GM19193 (cell line): ENCODE results near the gene PDK1.

Experiments
- POLR2A ChIP-seq: IDR thresholded peaks from 4 replicates; pipeline ENCODE4 v1.6.1; 2011; ENCODE audit not compliant: insufficient read depth, insufficient read length; ENCODE audit errors: extremely low read depth

PDK1 gene

DNA sequence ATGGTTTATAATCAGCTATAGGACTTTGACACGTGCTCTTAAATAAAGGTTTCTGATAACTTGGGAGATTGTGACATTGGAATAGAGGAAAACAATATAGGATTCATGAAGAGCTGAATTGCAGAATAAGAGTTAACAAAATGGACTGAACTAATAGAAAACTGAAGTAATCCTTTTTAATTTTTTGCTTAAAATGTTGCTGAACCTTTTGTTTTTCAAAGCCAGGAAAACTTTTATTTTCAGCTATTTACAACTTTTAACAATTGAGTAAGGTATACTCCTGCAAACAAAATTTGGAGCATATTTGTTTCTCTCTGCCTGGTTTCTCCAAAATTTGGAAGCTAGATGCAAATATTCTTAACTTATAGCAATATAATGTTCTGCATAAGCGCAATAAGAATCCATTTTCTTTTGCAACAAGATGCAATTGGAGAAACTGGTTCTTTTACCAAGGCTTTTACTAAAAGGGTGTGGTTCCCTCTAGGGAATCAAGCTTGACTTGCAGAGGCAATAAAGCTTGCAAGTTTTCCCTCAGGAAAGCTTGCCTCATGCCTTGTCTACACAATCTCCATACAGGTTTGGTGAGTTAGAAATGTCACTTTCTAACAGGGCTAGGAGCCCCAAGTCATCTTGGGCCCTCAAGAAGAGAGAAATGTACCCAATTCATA lies 10.3 kb upstream of the PDK1 start:
- TF ChIP-seq POLR2A: no peak

- no peak for TF ChIP-seq POLR2A
These were observed 6.8 kb upstream of the PDK1 start for GRCh38 chr2:172549131-172549530.

DNA sequence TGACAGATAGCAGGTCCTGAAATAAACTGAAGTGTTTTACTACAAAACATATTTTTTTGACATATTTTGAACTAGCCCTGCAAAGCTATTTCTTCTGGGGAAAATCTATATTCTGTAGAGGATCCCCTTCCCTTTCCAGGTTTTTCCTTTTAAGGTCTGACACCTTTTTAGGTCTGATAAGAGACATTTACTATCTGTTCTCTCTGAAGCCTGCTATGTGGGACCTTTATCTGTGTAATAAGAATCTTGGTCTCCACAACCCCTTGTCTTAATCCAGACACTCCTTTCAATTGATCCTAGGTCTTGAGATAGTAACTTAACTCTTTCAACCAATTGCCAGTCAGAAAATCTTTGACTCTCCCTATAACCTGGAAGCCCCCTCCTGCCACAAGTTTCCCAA lies 5.5 kb upstream of the PDK1 start:
- TF ChIP-seq POLR2A: no peak

DNA sequence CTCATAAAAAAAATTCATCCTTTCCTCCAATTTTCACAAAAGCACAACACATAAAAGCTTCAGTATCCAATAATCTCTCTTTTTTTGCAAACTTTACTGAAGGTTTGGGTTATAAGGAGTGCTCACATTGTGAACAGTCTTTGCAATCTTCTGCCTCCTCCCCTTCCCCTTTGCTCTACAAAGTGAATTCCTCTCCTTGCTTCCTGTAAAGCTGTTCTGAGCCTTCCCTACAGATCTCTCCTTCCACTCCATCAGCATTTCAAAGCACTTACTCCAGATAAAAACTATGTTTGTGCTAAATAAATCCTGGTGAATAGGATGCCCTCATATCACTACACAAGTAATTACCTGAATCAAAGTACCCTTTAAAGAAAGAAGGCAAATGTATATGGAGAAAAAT lies 4.6 kb upstream of the PDK1 start:
- no peak for TF ChIP-seq POLR2A

DNA sequence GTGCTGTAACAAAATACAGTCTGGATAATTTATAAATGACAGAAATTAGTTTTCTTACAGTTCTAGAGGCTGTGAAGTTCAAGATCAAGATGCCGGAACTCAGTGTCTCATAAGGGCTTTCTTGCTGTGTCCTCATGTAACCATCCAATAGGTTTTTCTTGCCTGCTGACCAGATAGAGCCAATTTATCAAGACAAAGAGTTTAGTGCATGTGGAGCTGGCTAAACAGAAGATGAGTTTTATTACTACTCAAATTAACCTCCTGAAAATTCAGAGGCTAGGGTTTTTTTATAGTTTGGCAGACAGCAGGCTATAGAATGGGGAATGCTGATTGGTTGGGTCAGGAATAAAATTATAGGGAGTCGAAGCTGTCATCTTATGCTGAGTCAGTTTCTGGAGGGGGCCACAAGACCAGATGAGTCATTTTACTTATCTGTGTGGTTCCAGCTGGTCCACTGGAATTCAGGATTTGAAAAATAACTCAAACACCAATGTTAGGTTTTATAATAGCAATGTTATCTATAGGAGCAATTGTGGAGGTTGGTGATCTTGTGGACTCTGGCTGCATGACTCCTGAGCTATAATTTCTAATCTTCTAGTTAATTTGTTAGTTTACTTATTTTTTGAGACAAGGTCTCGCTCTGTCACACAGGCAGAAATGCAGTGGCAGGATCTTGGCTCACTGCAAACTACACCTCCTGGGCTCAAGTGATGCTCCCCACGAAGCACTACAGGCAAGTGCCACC lies 3.2 kb upstream of the PDK1 start:
- no peak for TF ChIP-seq POLR2A

GRCh38 chr2:172554352-172555271 lies 1.3 kb upstream of the PDK1 start:
- no peak for TF ChIP-seq POLR2A

GRCh38 chr2:172555272-172555521 lies 693 bp upstream of the PDK1 start:
- TF ChIP-seq POLR2A: no peak

DNA sequence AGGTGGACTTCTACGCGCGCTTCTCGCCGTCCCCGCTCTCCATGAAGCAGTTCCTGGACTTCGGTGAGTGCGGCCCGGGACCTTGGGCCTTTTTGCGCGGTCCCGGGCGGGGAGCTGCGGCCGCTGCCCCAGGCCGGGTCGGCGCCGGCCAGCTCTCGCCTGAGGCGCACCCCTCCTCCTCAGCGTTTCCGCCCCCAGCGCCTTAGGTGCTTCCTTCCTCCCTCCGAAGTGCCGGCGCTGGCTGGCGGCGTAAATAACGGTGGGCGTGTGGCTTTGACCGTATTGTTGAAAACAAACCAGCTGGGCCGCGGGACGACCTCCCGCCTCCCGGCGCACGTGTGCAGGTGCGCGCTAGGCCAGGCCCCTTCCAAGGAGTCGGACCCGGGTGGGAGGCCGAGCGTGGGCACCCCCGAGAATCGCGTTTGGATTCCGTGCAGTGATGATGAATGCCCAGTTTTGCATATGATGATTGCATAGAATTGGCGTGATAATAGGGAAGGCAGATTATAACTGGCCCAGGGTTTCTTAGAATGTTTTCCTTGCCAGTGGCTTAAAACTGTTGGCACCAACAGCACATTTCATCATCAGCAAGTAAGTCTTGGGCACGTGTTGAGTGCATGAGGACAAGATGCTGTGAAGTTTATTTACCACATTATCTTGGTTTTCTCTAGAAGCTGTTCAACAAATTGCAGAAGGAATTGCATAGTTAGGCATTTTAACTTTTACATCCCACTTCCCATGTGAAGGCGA lies 569 bp downstream of the PDK1 start:
- no peak for TF ChIP-seq POLR2A

DNA sequence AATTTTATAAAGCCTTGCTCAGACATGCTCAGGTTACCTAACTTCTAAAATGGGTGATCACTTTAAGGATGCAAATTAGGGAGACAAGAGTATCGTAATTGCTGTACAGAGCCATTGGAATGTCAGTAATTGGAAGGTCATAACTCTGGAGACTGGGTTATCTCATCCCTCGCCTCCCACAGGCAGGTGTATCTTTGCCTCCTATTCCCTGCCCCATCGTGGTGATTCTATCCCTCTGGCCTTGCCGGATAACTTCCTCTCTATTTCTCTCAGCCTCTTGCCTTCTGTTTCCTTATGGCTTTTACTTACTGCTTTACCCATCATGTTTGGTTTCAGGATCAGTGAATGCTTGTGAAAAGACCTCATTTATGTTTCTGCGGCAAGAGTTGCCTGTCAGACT lies 2.5 kb downstream of the PDK1 start:
- no peak for TF ChIP-seq POLR2A

- TF ChIP-seq POLR2A: no peak
These were observed 4.8 kb downstream of the PDK1 start for GRCh38 chr2:172560721-172561120.

- no peak for TF ChIP-seq POLR2A
These were observed 5.4 kb downstream of the PDK1 start for GRCh38 chr2:172561270-172561669.

GRCh38 chr2:172562298-172562697 lies 6.4 kb downstream of the PDK1 start:
- no peak for TF ChIP-seq POLR2A

- TF ChIP-seq POLR2A: no peak
These were observed 8.5 kb downstream of the PDK1 start for GRCh38 chr2:172564376-172564775.

- TF ChIP-seq POLR2A: no peak
These were observed 15.4 kb downstream of the PDK1 start for GRCh38 chr2:172571245-172571644.

DNA sequence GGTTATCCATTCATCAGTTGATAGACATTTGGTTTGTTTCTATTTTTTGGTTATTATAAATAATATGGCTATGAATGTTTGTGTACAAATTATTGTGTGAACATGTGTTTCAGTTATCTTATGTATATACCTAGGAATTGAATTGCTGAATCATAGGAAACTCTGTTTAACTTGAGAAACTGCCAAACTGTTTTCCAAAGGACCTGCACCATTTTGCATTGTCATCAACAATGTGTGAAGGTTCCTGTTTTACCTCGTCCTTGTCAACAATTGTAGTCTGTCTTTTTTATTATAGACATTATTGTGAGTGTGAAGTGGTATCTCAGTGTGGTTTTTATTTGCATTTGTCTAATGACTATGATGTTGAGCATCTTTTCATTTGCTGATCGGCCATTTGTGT lies 17.1 kb downstream of the PDK1 start:
- TF ChIP-seq POLR2A: no peak
